ENCODE results near the gene SLC19A1. TPM values are rescaled to one million over a fixed set of nuclear protein-coding genes. Genes with fewer than 3 reads are reported as not detected.
"Not testable (repeated sequence)": the region's sequence is repeated elsewhere in the genome, so short reads cannot be mapped to it uniquely, and the experiment has no call there.

SLC19A1 gene
- total RNA-seq, 1 donor from 2014 or later, result 25.6 TPM

- Mint-ChIP-seq H3K4me3 (ENCODE audit: low read depth) (no peak overlapping the region), H3K36me3 (ENCODE audit: insufficient read depth) (no peaks in the 10 kb centered on the region), H3K27me3 (peaks cover 31% of the 10 kb centered on the region), H3K9me3 (ENCODE audit: low read depth) (no peaks in the 10 kb centered on the region), H3K27ac (no peak overlapping the region), H3K4me1 (ENCODE audit: low read depth) (peaks cover 3% of the 10 kb centered on the region)
- TF ChIP-seq, protein P1, sequence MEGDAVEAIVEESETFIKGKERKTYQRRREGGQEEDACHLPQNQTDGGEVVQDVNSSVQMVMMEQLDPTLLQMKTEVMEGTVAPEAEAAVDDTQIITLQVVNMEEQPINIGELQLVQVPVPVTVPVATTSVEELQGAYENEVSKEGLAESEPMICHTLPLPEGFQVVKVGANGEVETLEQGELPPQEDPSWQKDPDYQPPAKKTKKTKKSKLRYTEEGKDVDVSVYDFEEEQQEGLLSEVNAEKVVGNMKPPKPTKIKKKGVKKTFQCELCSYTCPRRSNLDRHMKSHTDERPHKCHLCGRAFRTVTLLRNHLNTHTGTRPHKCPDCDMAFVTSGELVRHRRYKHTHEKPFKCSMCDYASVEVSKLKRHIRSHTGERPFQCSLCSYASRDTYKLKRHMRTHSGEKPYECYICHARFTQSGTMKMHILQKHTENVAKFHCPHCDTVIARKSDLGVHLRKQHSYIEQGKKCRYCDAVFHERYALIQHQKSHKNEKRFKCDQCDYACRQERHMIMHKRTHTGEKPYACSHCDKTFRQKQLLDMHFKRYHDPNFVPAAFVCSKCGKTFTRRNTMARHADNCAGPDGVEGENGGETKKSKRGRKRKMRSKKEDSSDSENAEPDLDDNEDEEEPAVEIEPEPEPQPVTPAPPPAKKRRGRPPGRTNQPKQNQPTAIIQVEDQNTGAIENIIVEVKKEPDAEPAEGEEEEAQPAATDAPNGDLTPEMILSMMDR (IDR thresholded peaks at IDR 0.05; ENCODE audit: unreplicated experiment), result no peak
- DNase-seq (ENCODE audit: low spot score, unreplicated experiment), result no peak
Observed at GRCh38 chr21:45570071-45570470, 27.8 kb upstream of the SLC19A1 start.

GRCh38 chr21:45568383-45568782 lies 26.1 kb upstream of the SLC19A1 start:
- H3K9me3 Mint-ChIP-seq (ENCODE audit: low read depth), result peaks cover 3% of the 10 kb centered on the region
- no peak overlapping the region for H3K27ac Mint-ChIP-seq
- TF ChIP-seq, protein P1 (IDR thresholded peaks at IDR 0.05; ENCODE audit: unreplicated experiment), result no peak
- H3K36me3 Mint-ChIP-seq (ENCODE audit: insufficient read depth), result no peaks in the 10 kb centered on the region
- DNase-seq (ENCODE audit: low spot score, unreplicated experiment), result no peak
- H3K4me3 Mint-ChIP-seq (ENCODE audit: low read depth), result no peak overlapping the region
- peaks cover 32% of the 10 kb centered on the region for H3K27me3 Mint-ChIP-seq
- peaks cover 3% of the 10 kb centered on the region for H3K4me1 Mint-ChIP-seq (ENCODE audit: low read depth)

DNA sequence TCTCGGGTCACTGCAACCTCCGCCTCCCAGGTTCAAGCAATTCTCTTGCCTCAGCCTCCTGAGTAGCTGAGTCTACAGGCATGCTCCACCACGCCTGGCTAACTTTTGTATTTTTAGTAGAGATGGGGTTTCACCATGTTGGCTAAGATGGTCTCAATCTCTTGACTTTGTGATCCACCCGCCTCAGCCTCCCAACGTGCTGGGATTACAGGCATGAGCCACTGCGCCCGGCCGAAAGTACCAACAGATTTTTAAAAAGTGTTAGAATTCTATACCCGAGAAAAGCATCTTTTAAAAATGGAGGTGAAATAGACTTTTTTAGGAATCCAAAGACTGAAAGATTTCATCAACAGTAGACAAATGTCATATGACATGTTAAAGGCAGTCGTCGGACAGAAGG lies 21.9 kb upstream of the SLC19A1 start:
- not testable (repeated sequence) for H3K4me1 Mint-ChIP-seq (ENCODE audit: low read depth); DNase-seq (ENCODE audit: low spot score, unreplicated experiment); H3K9me3 Mint-ChIP-seq (ENCODE audit: low read depth)

GRCh38 chr21:45562965-45563364 lies 20.7 kb upstream of the SLC19A1 start:
- Mint-ChIP-seq H3K4me1 (ENCODE audit: low read depth) (no peaks in the 10 kb centered on the region), H3K27me3 (peaks cover 37% of the 10 kb centered on the region), H3K27ac (no peak overlapping the region), H3K4me3 (ENCODE audit: low read depth) (no peak overlapping the region), H3K9me3 (ENCODE audit: low read depth) (peaks cover 4% of the 10 kb centered on the region), H3K36me3 (ENCODE audit: insufficient read depth) (no peaks in the 10 kb centered on the region)
- TF ChIP-seq, protein P1 (IDR thresholded peaks at IDR 0.05; ENCODE audit: unreplicated experiment), result no peak
- DNase-seq (ENCODE audit: low spot score, unreplicated experiment), result no peak

More for the DNA sequence above, 21.9 kb upstream of the SLC19A1 start:
- not testable (repeated sequence) for H3K27ac Mint-ChIP-seq; H3K36me3 Mint-ChIP-seq (ENCODE audit: insufficient read depth); H3K4me3 Mint-ChIP-seq (ENCODE audit: low read depth)
- peaks cover 39% of the 10 kb centered on the region for H3K27me3 Mint-ChIP-seq

DNA sequence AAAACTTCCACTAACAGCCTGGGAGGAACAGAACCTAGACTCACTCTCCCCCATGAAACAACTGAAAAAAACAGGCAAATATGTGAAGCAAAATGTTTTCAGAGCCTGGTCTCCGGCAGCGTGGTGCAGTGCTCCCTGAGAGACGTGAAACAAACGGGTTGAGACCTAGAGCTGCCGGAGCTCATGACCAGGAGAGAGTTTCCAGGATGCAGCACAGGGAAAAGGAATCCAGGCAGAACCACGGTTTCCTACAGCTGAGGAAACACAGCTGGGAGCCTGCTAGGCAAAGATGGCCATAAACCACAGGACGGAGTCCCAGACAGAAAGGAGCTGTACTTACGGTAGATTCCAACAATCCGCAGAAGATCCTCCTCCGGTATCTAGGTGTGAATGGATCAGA lies 20.2 kb upstream of the SLC19A1 start:
- DNase-seq (ENCODE audit: low spot score, unreplicated experiment), result no peak
- no peak overlapping the region for H3K27ac Mint-ChIP-seq
- H3K4me1 Mint-ChIP-seq (ENCODE audit: low read depth), result no peaks in the 10 kb centered on the region
- peaks cover 4% of the 10 kb centered on the region for H3K9me3 Mint-ChIP-seq (ENCODE audit: low read depth)
- H3K27me3 Mint-ChIP-seq, result peaks cover 37% of the 10 kb centered on the region
- TF ChIP-seq, protein P1 (IDR thresholded peaks at IDR 0.05; ENCODE audit: unreplicated experiment), result no peak
- no peaks in the 10 kb centered on the region for H3K36me3 Mint-ChIP-seq (ENCODE audit: insufficient read depth)
- H3K4me3 Mint-ChIP-seq (ENCODE audit: low read depth), result no peak overlapping the region

- not testable (repeated sequence) for H3K4me1 Mint-ChIP-seq (ENCODE audit: low read depth); H3K9me3 Mint-ChIP-seq (ENCODE audit: low read depth); DNase-seq (ENCODE audit: low spot score, unreplicated experiment); H3K4me3 Mint-ChIP-seq (ENCODE audit: low read depth); H3K27ac Mint-ChIP-seq; H3K36me3 Mint-ChIP-seq (ENCODE audit: insufficient read depth)
- peaks cover 30% of the 10 kb centered on the region for H3K27me3 Mint-ChIP-seq
Observed at GRCh38 chr21:45561241-45561640, 19.0 kb upstream of the SLC19A1 start.

Measured in progenitor cell of endocrine pancreas (in vitro differentiated cells).